Fibroblast of villous mesenchyme (primary cell): ENCODE data around the gene B4GALNT3. TPM values are rescaled to one million over a fixed set of nuclear protein-coding genes. Genes with fewer than 3 reads are reported as not detected.

ENCODE experiments used
- DNase-seq: peaks from one replicate; pipeline ENCODE4 v3.0.0-alpha.2; 2010; ENCODE audit warnings: low read depth
- H3K4me3 ChIP-seq: 2 replicates; pipeline ENCODE4 v1.5.1; 2011; ENCODE audit warnings: low read depth, mild to moderate bottlenecking, low read length
- CTCF ChIP-seq: IDR thresholded peaks from 2 replicates; pipeline ENCODE4 v1.5.1; 2012; ENCODE audit warnings: low read depth, mild to moderate bottlenecking, low read length; ENCODE audit not compliant: insufficient read depth
- total RNA-seq: library from RNA; depleted of rRNA; stranded (reverse); fragments of >200 nt; gene quantifications from 2 replicates; pipeline ENCODE4 v1.2.3, GENCODE V29; 2012

The B4GALNT3 gene
- total RNA-seq, 1 donor = under 0.01 TPM

GRCh38 chr12:535396-535795 lies 75.7 kb downstream of the B4GALNT3 start:
- H3K4me3 ChIP-seq = no peak overlapping the region

GRCh38 chr12:536751-537245 lies 77.1 kb downstream of the B4GALNT3 start:
- DNase-seq = no peak
- TF ChIP-seq CTCF = no peak
- no peak overlapping the region for H3K4me3 ChIP-seq

More at GRCh38 chr12:535396-535795, 75.7 kb downstream of the B4GALNT3 start:
- TF ChIP-seq CTCF = no peak
- DNase-seq = no peak

GRCh38 chr12:537772-538171 lies 78.0 kb downstream of the B4GALNT3 start:
- TF ChIP-seq CTCF = no peak
- no peak overlapping the region for H3K4me3 ChIP-seq
- no peak for DNase-seq

GRCh38 chr12:538731-539539 lies 79.2 kb downstream of the B4GALNT3 start:
- peak; percentile 28 for DNase-seq
- TF ChIP-seq CTCF = no peak
- no peak overlapping the region for H3K4me3 ChIP-seq

- no peak for DNase-seq
- H3K4me3 ChIP-seq = no peak overlapping the region
- no peak for TF ChIP-seq CTCF
Observed at GRCh38 chr12:539540-540310, 80.0 kb downstream of the B4GALNT3 start.

- no peak for TF ChIP-seq CTCF
- no peak for DNase-seq
- no peak overlapping the region for H3K4me3 ChIP-seq
Observed at GRCh38 chr12:541676-542324, 82.1 kb downstream of the B4GALNT3 start.
